GM12891 (cell line): ENCODE data around the gene DNER.

Experiments used
- POLR2A ChIP-seq: IDR thresholded peaks from 2 replicates; pipeline ENCODE4 v1.6.1; 2011; ENCODE audit warnings: low read depth, low read length, control low read depth
- POLR2AphosphoS5 ChIP-seq: IDR thresholded peaks from 2 replicates; pipeline ENCODE4 v1.6.1; 2011; ENCODE audit warnings: low read depth, low read length, control low read depth

DNA sequence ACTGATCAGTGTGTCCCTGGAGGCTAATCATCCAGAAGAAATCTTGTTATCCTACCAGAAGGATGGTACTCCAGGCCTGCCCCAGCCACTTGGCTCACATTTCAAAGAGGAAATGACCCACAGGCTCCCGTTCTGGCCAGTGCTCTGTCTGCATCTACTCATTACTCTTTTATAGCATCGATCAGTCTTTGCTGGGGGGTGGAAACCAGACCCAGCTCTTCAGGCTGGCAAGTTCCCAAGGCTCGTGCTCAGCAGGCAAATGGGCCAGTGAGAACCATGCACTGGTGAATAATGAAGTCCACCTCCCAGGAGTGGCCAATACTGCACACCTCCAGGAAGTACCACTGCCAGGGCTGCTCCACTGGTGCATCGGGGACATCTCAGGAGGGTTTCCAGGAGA is 38.8 kb downstream of the DNER start:
- TF ChIP-seq POLR2A = no peak
- TF ChIP-seq POLR2AphosphoS5 = no peak
